Activated CD8-positive, alpha-beta memory T cell treated with anti-CD3 and anti-CD28 coated beads, Interleukin-2, amount 50 U/mL, for 4 hours (primary cell): Measurements from ENCODE around the gene EP400.

Experiments
- DNase-seq: peaks from one replicate; pipeline ENCODE4 v3.0.0-alpha.2; 2020

Gene EP400

DNA sequence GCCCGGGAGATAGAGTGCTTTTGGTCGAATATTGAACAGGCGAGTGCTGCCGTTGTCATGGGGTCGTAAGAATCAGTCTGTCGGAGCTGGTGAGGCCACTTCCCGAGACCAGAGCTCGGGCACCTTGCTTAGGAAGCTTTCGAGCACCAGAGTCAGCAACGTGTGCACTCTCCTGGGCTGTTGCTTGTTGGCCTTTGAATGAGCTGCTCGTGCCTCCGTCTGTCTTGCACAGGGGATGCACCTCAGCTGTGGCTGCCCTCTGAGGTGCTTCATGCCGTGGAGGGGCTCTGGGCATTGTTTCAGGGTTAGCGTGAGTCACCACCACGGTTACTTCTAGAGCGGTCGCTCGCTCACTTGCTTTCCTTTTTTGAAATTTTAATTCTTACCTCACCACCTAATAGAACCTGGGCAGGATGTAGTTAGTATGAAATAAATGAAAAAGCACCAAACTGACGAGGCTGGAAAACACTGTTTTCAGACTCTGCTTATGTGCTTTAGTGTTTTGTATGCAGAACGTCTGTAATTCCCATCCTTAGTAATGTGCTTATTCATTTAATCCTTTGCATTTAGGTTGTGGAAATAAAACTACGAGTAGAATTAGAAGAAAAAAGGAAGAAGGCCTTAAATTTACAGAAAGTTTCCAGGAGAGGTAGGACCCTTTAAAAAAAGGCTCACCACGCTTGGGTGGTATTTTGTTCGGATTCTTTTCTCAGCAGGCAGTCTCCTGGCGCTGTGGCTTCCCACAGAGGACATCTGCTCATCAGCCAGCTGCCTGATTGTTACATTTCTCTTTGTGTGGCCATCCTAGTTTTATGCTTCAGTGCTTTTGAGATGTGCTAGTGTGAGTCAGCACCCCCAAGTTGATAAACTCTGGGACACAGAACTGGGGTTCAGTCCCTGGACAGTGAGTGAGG, 40.6 kb downstream of the EP400 start:
- no peak for DNase-seq

DNA sequence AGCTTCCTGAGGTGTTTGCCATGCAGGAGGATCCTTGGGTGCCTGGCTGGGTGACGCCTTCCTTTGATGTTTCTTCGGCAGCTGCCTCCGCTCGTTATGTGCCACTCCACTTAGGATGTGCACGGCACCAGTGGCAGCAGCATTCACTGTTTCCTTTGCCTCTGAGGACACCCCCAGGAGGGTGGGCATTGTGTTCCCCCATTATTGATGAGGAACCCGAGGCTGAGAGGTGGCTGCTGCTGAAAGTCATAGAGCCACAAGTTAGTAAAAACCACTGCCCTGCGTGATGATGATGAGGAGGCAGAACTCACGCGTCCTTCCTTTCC, 41.2 kb downstream of the EP400 start:
- DNase-seq: no peak

GRCh38 chr12:131991816-131992430, 42.2 kb downstream of the EP400 start:
- no peak for DNase-seq

DNA sequence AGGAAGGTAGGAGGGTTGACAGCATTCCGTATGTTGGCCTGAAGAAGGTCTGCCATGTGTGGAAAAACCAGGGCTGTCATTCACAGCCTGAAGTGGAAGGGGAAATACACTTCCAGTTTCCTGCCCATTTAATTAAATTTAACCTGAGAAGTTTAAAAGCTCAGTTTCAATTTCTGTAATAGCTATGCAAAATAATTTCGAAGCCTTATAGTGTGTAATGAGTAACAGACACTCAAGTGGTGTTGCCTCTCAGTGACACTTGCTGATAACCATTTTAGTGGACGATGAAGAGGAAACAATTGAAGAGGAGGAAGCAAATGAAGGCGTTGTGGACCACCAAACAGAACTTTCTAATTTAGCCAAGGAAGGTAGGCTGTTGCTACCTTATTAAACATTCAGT, 44.8 kb downstream of the EP400 start:
- DNase-seq: no peak

GRCh38 chr12:132000286-132000872, 50.6 kb downstream of the EP400 start:
- no peak for DNase-seq

GRCh38 chr12:132003846-132004245, 54.1 kb downstream of the EP400 start:
- no peak for DNase-seq

- DNase-seq: no peak
Measured at GRCh38 chr12:132004946-132005345, 55.2 kb downstream of the EP400 start.

- no peak for DNase-seq
Measured at GRCh38 chr12:132006056-132006680, 56.4 kb downstream of the EP400 start.

DNA sequence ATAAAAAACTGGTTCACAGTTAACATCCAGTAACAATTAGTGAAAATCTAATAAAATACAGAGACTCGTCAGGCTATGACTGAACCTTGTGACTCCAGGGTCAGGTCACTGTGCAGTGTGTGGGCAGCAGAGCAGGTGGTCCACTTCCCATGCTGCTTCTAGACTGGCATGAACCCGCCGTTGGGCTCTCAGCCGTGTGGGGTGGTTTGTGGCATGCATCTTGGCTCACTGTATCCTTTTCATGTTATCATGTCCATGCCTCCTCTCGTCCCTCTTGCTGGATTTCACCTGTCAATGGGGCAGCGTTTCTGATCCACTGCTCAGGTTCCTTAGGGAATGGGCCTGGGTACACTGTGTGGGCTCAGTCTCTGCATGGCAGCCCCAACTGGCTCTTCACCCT, 57.3 kb downstream of the EP400 start:
- no peak for DNase-seq

GRCh38 chr12:132009336-132009859, 59.7 kb downstream of the EP400 start:
- no peak for DNase-seq

DNA sequence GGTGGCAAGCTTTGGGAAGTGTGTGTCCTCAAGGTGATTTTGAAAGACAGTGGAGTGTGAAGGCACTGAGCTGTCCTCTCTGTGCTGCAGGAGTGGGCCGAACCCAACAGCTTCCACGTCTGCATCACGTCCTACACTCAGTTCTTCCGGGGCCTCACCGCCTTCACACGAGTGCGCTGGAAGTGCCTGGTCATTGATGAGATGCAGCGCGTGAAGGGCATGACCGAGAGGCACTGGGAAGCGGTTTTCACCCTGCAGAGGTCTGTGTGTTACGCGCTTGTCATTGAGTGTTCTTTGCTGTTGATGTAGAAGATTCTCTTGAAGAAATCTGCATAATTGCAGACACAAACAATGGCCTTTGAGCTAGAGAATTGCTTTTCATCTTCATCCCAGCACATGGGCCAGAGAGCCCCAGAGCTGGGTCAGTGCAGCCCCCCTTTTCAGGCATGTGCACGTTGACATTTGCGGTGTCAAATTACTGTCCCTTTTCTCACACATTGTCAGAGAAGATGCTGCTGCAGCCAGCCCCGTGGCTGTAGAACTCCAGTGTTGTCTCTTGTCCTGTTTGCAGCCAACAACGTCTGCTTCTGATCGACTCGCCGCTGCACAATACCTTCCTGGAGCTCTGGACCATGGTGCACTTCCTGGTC, 63.3 kb downstream of the EP400 start:
- DNase-seq: no peak

DNA sequence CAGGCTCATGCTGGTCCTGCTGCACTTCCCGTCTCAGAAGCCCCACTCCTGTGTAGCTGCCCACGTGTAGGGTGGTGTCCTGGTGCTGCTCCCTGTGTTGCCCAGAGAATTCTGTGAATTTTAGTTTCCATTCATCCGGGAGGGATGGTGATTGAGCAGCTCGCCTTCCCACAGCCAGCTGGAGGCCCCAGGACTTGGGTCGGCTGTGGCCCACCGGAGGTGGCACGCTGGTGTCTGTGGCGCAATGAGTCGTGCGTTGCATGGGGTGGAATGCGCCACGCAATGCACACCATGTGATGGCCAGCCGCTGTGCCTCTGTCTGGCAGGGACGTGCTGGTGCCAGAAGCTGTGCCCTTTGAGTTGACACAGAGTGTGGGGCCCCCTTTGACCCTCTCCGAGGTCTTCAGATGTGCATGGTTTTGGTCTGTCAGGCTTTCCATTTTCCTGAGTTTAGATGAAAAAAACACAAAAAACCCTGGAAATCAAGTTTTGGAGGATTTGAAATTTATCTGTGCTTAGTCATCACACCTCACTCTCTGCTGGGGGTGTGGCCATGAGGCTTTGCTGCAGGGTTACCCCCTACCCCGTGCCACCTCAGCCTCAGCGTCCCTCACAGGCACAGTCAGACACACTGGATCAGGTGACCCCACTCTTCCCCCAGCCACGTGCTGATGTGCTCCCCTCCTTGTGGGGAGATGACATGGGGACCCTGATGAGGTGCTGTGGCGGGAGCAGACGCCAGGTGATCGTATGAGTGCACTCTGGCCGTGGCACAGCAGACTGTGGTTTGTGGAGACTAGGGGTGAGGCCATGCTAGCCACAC, 64.6 kb downstream of the EP400 start:
- no peak for DNase-seq

DNA sequence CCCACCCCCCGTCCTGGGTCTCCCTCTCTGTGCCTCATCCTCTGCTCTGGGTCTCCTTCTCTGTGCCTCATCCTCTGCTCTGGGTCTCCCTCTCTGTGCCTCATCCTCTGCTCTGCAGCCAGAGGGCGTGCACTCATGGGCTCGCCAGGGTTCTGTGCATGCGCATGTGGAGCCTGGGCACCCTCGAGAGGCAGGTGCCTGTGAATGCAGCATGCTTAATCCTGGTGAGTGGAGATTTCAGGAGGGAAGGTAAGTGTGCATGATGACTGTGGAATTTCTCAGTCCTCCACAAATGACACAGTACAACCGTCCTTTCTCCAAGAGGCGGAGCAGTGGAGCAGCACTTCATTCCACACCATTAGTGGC, 65.2 kb downstream of the EP400 start:
- DNase-seq: no peak

DNA sequence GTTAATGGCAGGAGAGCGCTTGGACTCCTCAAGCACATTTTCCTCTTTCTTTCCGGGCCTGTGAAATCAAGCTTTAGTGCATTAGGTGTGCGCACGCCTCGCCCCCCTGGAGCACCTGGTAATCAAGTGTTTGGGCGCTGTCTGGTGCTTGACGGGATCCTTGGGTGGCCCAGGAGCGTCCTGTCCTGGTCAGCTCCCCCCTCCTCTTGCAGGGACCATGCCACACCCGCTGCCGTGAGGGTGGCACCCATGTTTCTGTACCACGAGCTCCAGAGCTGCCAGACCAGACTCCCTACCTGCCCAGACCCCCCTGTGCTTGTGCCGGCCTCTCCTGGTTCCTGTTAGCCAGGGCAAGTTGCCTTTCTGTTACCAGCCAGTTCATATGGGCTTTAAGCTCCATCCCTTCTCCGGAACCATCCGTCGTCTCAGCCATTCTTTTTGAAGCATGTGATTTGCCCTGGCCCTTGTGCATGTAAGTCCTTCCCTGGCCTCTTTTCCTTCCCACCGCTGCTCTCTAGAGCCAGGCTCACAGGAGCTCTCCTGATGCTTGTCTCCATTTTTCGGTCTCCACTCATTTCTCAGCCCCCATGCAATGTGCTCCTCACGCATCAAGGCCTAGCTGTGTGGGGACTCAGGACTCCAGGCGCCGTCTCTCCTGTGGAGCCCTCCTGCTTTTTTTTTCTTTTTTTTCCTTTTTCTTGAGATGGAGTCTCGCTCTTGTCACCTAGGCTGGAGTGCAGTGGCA, 66.1 kb downstream of the EP400 start:
- no peak for DNase-seq

- DNase-seq: no peak
Measured at GRCh38 chr12:132018193-132018916, 68.6 kb downstream of the EP400 start.

GRCh38 chr12:132019891-132020290, 70.1 kb downstream of the EP400 start:
- DNase-seq: no peak

GRCh38 chr12:132020292-132020691, 70.5 kb downstream of the EP400 start:
- no peak for DNase-seq

DNA sequence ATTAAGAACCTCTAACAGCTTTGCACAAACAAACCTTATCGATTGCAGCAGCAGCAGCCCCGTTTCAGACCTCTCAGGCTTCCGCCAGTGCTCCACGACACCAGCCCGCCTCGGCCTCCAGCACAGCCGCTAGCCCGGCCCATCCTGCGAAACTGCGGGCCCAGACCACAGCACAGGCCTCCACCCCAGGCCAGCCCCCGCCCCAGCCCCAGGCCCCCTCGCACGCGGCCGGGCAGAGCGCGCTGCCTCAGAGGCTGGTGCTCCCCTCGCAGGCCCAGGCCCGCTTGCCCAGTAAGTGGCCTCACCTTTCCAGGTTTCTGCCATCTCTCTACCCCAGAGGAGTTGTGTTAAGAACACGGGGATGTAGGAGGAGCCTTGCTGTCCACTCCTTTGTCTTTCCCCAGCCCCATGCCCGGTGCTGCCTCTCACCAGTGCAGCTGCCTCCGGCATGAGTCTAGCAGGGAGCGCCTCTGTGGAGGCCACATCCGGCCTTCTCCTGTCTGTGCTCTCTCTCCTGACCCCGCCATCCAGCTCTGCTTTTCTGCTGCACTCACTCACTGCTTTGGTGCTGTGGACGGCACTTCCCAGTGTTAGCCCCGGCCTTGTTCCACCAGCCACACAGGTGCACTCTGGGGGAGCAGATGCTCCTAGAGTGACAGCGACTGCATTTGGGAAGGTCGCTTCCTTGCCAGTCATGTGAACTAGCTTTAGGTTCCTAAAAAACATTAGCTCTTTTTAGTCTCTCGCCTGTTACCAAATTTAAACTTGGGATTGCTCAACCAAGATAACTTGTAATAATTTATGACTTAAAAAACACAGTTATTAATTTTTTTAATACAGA, 71.5 kb downstream of the EP400 start:
- DNase-seq: no peak

DNA sequence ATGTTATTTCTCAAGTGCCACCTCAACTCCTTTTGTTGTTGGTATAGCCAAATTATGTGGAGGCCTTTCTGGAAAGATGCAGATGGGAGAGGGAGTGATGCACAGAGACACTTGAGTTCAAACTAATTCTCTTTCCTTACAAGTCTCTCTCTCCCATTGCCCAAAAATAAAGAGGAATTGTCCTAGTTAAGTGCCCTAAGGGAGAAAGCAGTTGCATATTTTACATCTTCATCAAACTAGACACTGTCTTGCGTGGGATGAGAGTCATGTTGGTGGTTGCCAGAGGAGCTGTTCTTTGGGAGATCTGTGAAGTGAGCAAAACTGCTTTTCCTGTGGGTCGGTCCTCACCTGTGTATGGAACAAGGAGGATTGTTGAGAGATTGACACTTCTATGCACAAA, 72.2 kb downstream of the EP400 start:
- no peak for DNase-seq

- no peak for DNase-seq
Measured at GRCh38 chr12:132023658-132024057, 73.9 kb downstream of the EP400 start.
